ENCODE measurements around the gene LARGE1.
"Not testable (repeated sequence)": the region's sequence is repeated elsewhere in the genome, so short reads cannot be mapped to it uniquely, and the experiment has no call there.

LARGE1 gene

DNA sequence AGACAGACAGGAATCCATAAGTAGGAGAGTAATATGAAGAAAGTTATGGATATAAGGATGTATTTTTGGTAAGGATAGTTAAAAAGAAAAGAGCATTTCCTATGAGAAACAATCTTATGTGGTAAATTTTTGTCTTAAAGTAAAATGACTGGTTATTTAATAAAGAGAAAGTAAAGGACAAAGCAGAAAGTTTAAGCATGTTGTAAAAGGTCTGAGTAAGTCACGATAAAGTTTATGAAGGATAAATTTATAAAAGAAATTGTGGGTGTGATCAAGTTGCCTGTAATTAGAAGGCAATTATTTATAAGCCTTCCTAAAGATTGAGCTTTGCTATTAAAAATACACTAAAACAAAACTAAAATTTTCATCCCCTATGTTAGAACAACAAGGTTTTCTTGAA lies 547.4 kb downstream of the LARGE1 start:
- no peak for DNase-seq (ENCODE audit: low read depth, low spot score)
- no peak overlapping the region for H3K27ac ChIP-seq

DNA sequence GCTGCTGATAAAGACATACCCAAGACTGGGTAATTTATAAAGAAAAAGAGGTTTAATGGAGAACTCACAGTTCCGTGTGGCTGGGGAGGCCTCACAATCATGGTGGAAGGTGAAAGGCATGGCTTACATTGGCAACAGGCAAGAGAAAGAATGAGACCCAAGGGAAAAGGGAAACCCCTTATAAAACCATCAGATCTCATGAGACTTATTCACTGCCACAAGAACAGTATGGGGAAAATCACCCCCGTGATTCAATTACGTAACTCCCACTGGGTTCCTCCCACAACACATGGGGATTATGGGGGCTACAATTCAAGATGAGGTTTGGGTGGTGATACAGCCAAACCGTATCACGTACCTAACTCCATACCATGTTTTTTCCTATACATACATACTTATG lies 557.0 kb downstream of the LARGE1 start:
- H3K27ac ChIP-seq; DNase-seq (ENCODE audit: low read depth, low spot score): not testable (repeated sequence)

DNA sequence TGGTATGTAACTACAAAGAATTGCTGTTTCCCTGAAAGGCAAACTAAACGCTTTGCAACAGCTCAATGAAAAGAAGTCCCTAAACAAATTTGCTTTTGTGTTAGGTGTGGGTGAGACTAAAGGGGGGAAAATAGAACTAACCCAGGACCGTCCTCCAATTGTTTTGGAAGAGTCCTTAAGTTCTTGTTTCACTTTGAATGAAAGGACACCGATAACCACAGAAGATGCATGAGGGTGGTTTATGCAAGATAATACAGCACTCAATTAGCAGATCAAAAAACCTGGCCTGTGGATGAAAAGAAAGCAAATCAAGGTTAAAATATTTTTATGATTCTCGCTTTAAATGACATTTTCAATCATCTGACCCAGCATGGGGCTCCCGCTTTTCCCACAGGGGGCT lies 557.6 kb downstream of the LARGE1 start:
- DNase-seq (ENCODE audit: low read depth, low spot score) = no peak
- no peak overlapping the region for H3K27ac ChIP-seq

DNA sequence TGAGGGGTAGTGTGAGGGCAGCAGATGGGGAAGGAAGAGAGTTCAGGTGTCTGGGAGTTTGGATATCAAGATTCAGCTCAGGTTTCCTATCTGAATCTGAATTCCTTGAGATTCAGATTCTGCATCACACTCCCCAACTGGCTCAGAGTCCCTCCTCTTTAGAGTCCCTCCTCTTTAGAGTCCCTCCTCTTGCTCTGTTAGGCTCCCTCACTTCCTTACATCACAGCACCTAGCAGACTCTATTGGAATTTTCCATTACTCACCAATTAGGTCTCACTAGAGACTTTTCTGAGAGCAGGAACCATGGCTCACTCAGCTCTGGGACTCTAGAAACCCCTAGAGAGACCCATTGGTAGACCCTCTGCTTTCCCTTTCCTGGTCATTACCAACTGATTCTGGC lies 558.7 kb downstream of the LARGE1 start:
- no peak for DNase-seq (ENCODE audit: low read depth, low spot score)

DNA sequence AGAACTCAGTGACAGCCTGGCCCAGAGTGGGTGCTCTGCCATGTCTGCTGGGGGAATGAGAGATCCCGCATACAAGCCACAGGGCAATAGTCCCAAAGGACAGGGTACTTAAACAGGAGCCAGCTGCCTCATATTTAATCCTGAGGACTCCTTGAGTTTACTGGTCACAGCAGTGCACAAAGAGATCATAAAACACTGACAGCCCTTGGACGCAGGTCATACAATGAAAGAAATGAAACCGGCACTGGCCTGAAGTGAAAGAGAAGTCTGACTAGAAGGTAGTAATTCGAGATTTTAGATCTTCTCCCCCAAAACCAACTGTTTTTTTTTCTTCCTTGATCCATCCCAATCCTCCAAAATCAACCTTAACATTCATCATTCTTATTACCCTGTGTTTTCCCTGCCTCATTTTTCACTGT lies 562.3 kb downstream of the LARGE1 start:
- H3K27ac ChIP-seq = no peak overlapping the region
- DNase-seq (ENCODE audit: low read depth, low spot score) = no peak

More for the DNA sequence above, 558.7 kb downstream of the LARGE1 start:
- no peak overlapping the region for H3K27ac ChIP-seq

DNA sequence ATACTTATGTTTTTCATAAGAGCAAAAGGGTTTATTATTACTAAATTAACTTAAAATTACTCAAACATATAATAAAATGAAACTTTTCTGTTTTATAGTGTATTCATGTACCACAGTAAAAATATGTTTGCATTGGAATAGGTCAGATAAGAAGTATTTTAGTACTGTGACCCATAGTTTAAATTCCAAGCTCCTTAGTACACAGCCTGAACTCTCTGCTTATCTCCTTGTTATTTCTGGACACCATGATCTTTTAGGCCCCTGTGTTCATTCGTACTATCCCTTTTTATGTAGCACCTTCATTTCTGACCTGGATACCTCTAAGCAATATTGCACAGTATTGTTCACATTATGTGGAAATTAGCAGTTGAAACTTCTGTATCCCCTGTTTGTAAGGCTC lies 565.3 kb downstream of the LARGE1 start:
- H3K27ac ChIP-seq = no peak overlapping the region
- DNase-seq (ENCODE audit: low read depth, low spot score) = no peak

DNA sequence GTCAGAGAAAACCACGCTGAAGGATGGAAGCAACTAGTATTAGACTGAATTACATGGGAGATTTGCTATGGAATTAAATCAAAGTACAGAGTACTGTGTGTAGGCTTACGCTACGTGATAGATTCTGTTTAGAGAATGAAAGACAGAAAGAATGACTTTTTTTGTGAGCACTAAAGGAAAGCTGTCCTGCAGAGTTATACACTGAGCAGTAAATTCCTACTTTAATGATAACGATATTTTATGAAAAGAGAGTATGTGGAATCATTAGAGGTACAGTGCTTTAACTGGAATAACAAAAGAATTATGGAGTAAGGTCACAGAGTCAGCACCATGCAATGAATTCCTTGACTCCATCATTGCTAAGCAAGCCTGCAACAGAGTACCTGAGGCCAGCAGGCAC lies 566.8 kb downstream of the LARGE1 start:
- H3K27ac ChIP-seq = no peak overlapping the region
- no peak for DNase-seq (ENCODE audit: low read depth, low spot score)

DNA sequence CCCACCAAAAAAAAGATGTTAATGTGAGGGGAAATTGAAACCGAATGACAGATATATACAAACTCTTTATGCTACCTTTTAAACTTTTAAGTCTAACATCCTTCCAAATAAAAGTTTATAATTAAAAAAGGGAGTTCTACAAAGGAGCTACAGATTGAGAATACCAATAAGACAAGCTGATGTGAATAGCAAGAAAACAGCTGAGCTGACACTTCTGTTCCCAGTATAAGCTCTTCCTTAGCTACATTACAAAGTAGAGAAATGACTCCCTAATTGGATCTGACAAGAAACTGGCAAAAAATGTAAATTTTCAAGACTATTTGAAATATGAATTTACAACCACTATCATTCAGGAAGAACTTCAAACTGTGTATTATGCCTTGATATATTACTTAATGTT lies 567.5 kb downstream of the LARGE1 start:
- no peak overlapping the region for H3K27ac ChIP-seq
- DNase-seq (ENCODE audit: low read depth, low spot score) = no peak

DNA sequence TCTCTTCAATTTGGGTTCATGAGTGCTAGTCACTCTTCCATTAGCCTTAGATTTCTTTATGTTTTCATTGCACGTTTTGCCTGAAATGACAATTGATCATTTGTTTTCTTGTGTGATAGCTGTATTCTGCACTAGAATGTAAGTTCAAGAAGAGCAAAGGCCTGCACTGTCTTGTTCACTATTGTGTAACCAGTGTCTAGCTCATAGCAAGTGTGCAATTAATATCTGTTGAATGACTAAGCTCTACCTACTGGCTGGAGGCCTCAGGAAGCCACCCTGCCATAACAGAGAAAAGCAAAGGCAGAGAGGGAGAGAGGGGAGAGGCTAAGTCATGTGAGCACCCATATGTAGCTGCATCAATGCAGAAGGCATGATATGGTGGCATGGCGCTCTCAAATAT lies 569.3 kb downstream of the LARGE1 start:
- peak; percentile 41 for DNase-seq (ENCODE audit: low read depth, low spot score)

DNA sequence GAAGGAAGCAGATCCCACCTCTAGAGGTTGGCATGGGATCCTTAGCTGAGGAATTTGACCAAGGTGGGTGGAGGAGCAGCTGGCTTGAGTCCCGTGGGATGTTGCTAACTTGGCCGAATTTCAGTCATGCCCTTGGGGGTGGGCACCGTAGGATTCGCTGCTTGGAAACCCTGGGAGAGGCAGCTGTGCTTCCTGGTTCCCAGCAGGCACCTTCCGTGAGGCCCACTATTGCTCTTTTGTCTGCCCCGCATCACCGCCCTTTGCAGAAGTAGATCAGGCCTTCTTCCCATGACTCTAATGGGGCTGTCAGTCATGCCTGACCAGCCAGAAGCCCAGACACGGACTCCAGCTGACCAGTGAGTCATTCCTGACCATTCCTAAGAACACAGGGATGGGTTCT lies 569.8 kb downstream of the LARGE1 start:
- H3K27ac ChIP-seq = peak overlapping the region; percentile 32
- no peak for DNase-seq (ENCODE audit: low read depth, low spot score)

More for the DNA sequence above, 569.3 kb downstream of the LARGE1 start:
- peak overlapping the region; percentile 32 for H3K27ac ChIP-seq

DNA sequence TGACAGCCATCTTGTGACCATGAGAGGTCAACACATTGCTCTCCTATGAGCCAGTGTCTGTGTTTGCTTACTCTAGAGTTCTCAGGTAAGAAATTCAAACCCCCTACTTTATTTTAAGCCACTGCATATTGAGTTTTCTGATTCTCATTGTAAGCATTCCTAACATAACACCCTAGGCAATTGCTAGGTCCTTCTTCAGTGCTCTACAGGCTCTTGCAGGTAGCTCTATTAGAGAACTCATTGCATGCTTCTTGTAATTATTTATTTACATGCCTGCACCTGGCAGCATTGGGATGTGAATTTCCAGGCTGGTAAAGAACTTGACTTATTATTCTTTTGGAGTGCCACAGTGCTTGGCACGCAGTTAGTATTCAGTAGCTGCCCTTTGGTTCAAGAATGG lies 573.3 kb downstream of the LARGE1 start:
- no peak overlapping the region for H3K27ac ChIP-seq
- DNase-seq (ENCODE audit: low read depth, low spot score) = no peak

DNA sequence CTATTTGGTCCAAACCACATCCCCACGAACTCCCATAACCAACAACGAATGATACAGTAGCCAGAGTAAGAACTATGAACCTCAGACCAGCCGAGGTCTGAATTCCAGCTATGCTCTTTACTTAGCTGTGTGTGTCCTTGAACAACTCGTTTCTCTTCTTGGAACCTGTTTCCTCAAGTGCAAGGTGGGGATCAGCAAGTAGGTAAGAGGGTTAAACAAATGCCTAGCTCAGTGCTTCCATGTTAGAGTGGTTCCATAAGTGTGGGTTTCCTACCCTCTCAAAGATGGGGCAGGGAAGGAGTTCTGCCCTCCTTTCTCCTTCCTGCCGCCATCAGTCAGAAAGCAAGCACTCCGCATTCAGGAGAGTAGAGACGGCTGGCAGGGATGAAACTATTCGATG lies 578.7 kb downstream of the LARGE1 start:
- H3K27ac ChIP-seq = no peak overlapping the region
- DNase-seq (ENCODE audit: low read depth, low spot score) = no peak

DNA sequence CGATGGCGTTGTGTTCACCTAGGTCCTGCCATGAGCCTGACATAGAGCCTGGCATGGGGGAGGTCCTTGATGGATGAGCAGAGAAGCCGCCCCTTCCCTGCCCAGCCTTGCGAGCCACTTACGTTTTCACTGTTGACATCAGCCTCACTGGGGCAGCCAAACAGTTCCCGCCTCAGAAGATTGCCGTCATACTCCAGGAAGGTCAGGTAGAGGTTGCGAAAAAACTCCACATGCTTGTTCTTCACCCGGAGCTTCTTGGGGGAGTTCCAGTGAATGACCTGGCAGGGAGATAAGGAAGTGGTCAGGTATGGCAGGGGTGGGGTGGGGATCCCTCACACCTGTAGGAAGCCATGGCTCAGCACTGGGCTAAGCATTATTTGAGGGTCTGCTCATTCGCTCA lies 582.8 kb downstream of the LARGE1 start:
- H3K27ac ChIP-seq = no peak overlapping the region
- peak; percentile 27 for DNase-seq (ENCODE audit: low read depth, low spot score)

DNA sequence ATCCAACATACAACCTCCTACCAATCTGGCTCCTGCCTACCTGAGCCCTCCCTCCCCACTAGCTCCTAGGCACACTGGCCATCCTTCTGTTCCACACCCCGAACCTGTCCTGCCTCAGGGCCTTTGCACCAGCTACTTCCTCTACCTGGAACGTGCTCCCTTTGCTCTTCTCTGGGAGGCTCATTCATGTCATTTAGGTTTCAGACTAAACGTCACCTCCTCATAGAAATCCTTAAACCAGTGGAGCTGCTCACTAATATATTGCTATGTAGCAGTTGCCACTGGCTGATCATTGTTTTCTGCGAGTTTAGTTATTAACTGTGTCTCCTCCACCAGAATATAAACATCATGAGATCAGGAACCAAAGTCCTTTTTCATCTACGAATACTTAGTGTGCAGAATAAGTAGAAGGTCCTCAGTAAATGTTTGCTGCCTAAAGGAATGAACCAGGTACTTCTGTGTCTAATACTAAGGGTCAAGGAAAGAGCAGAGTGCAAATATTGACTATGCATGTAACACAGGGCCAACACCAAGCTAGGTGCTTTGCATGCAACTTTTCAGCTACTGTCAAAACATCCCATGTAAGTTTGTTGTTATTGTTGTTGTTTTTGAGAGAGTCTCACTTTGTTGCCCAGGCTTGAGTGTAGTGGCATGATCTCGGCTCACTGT lies 584.5 kb downstream of the LARGE1 start:
- H3K27ac ChIP-seq = no peak overlapping the region
- no peak for DNase-seq (ENCODE audit: low read depth, low spot score)

DNA sequence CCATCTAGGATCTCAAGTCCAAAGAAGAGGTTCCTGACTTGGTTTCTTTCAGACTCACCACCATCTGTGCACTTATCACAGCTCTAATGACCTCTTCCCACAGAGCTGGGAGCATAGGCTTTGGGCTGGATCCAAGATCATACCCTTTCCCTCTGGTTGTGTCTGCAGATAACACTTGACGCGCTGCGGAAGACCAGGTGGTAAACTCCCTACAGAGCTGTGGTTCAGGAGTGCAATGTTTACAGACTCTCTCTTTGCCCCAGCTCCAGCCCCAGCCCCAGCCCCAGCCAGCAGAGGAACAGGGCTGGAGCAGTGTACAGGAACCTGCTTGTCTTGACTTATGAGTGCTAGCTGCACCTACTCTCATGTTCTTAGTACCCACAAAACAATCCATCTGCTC lies 587.7 kb downstream of the LARGE1 start:
- DNase-seq (ENCODE audit: low read depth, low spot score) = no peak
- no peak overlapping the region for H3K27ac ChIP-seq

DNA sequence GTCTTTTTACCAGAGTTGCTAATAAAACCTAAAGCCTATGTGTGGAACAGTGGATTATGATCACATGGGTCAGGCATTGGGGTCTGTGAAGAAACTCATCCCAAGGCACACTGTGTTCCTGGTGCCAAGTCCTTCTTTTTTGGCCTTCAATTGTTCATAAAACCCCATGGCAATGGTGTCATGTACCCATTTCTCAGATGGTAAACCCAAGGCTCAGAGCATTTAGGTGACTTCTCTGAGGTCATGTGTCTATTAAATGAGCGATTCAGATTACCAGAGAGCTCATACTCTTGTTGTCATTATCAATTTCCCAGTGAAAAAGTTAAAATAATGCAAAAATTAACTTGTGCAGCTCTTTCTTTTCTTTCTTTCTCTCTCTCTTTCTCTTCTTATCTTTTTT lies 589.3 kb downstream of the LARGE1 start:
- H3K27ac ChIP-seq = no peak overlapping the region
- no peak for DNase-seq (ENCODE audit: low read depth, low spot score)

DNA sequence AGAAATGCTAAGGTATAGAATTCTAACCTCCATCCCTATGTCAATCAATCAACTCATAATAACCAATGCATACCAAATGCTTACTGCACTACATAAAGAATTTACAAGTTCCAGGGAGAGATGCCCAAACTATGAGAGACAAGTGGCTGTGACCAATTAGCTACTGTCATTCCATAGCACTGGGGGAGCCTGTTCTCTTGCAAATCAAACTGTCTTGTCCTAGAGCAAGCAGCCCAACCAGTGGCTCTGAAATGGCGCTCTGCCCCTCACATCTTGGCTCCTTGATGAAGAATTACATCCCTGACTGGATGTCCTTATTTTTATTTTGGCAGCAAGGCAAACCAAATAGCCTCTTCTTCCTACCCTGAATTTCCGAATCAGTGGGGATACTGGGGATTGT lies 589.7 kb downstream of the LARGE1 start:
- no peak overlapping the region for H3K27ac ChIP-seq
- DNase-seq (ENCODE audit: low read depth, low spot score) = no peak

DNA sequence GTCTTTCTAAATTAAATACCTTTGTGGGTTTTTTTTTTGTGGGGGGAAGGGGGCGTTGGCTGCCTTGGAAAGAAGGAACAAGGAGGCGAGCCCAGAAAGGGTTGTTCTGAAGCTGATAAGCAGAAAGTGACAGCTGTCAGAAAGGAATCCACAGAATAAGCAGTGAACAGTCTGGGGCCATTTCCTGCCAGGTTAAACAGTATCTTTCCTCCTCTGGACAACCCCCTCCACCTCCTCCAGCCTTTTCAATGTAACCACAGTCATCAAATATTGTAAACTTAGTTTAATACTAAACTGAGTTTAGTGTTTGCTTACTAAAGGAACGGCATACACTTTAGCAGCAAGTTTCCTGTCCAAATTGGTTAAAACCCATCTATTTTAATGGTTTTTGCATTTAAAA lies 590.9 kb downstream of the LARGE1 start:
- DNase-seq (ENCODE audit: low read depth, low spot score) = no peak
- no peak overlapping the region for H3K27ac ChIP-seq

DNA sequence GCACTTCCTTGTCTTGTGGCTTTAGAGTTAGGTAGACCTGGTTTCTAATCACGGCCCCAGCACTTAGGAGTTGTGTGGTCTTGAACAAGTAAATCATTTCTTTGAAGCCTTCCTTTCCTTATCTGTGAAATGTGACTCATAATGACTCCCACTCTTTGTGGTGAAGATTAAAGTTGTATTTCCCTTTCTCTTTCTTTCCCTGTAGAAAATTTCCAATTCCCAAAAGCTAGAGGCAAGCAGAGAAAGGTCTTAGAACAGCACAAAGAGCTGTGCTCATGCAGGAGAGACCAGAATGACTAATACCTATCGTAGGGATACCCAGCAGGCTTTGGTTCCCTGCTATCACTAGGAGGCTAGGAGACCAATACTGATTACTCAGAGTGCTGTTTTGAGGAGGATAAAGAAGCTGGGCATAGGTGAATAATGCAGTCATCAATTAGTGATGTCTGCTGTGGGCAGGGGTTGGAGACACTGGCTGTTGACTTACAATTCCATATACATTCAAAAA lies 591.4 kb downstream of the LARGE1 start:
- H3K27ac ChIP-seq = no peak overlapping the region
- peak; percentile 72 for DNase-seq (ENCODE audit: low read depth, low spot score)

DNA sequence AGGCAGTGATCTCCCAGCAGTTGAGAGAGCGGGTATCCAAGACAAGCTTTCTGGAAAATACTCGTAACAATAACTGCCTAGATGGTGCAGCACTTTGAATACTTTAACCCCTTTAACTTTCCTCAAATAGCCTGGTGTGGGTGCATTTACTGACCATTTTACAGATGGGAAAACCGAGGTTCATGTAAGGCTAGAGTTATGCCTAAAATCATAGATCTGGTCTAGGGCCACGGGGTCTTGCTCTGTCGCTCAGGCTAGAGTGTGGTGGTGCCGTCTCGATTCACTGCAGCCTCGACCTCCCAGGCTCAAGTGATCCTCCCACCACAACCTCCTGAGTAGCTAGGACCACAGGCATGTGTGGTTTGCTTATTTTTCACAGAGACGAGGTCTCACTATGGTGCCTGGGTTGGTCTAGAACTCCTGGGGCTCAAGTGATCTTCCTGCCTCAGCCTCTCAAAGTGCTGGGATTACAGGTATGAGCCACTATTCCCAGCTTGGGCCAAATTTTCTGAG lies 592.9 kb downstream of the LARGE1 start:
- no peak for DNase-seq (ENCODE audit: low read depth, low spot score)
- H3K27ac ChIP-seq = no peak overlapping the region

DNA sequence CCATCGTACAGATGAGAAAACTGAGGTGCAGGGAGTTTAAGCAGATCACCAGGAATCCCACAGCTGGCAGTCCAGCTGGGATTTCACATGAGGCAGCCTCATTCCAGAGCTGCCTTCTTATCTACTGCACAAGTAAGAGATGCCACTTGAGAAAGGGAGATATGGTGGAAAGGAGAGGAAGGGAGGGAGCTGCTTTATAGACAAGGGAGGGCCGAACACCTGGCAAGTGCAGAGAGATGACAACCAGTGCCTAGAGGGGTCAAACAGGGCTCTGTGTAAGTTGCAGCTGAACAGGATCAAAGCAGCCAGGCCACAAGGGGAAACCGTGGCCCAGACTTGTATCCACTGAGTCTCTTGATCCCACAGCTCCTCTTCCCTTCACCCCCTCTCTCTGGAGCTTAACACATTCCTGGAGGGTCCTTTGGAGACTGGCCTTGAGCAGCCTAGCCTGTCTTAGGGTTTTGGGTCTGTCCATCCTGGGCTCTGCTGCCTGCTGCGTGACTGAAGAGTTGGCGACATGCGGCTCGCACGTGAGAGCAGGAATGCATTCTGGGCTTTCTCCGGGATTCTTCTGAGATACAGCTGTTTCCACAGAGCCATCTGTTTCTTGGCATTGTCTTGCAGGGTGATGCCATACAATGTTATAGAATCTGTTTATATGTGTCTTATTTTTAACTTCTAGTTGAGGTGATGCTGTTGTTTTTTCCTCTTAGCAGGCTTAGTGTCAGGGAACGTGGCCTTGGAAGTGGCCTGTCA lies 593.6 kb downstream of the LARGE1 start:
- H3K27ac ChIP-seq = no peak overlapping the region
- no peak for DNase-seq (ENCODE audit: low read depth, low spot score)

Measured in epithelial cell of prostate (primary cell).